Measurements from ENCODE around the gene KDM2B. TPM values are rescaled to one million over a fixed set of nuclear protein-coding genes. Genes with fewer than 3 reads are reported as not detected.

Gene KDM2B
- total RNA-seq, 1 donor from 2014 or later, result 236 TPM

DNA sequence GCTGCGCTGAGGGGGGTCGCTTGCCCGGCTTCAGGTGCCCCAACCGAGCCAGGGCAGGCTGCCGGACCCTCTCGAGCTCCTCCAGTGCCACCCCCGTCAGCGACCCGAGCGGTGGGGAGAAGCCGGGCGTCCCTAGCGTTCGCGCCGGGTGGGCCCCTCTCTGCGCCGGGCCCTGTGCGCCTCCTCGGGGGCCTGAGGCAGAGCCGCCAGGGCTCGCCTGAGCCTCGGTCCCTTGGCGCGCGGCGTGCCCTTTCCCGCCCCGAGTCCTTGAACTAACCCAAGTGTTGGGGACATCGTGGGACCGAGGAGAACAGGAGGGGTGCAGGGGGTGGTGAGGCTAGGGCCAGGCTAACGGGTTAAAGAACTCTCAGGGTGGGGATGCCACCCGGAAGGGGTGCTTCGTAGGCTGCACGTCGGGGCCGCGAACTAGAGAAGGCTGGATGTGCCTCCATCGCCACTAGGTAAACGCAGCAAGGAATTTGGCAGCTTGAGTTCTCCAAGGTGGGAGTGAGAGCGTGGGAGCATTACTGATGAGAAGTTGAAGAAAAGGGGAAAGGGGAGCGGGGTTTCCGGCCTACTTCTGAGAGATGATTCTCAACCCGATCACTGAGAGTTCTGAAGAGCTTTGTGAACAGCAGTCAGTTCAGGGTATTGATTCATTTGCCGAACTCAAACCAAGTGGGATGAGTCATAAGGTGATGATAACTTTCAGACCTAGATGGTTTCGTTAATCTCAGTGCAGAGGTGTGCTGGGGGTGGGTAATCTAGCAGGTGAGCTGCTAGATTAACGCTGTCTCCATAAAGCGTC, 180.3 kb downstream of the KDM2B start:
- TF ChIP-seq, protein P1, sequence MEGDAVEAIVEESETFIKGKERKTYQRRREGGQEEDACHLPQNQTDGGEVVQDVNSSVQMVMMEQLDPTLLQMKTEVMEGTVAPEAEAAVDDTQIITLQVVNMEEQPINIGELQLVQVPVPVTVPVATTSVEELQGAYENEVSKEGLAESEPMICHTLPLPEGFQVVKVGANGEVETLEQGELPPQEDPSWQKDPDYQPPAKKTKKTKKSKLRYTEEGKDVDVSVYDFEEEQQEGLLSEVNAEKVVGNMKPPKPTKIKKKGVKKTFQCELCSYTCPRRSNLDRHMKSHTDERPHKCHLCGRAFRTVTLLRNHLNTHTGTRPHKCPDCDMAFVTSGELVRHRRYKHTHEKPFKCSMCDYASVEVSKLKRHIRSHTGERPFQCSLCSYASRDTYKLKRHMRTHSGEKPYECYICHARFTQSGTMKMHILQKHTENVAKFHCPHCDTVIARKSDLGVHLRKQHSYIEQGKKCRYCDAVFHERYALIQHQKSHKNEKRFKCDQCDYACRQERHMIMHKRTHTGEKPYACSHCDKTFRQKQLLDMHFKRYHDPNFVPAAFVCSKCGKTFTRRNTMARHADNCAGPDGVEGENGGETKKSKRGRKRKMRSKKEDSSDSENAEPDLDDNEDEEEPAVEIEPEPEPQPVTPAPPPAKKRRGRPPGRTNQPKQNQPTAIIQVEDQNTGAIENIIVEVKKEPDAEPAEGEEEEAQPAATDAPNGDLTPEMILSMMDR (IDR thresholded peaks at IDR 0.05), result no peak
- intact Hi-C loops (cut with micrococcal nuclease), result loop anchor here (1.0 to 2.0 kb wide), 6 partner anchors 25 to 820 kb away; partner anchors contain the start of genes ANAPC5 and POP5
- ChIA-PET CTCF (interaction anchor here (0.6 to 2.4 kb wide), 5 partner anchors 11 to 185 kb away, joined by 3 to 11 read pairs (median 3); partner anchors contain the start of gene ANAPC5), POLR2A (interaction anchor here (0.5 to 4.1 kb wide), 29 partner anchors 9 to 1832 kb away, joined by 3 to 64 read pairs (median 4); partner anchors contain the start of genes ANAPC5, CAMKK2, POP5 and PSMD9)
- Mint-ChIP-seq H3K27ac (peak overlapping the region; percentile 95), H3K27me3 (no peaks in the 10 kb centered on the region), H3K4me1 (peaks cover 37% of the 10 kb centered on the region), H3K4me3 (peak overlapping the region; percentile 96), H3K9me3 (no peaks in the 10 kb centered on the region), H3K36me3 (ENCODE audit: low read depth) (peaks cover 39% of the 10 kb centered on the region)
- DNase-seq (no peak), ATAC-seq (ENCODE audit: low read depth) (peak; percentile 28)

- Mint-ChIP-seq H3K9me3 (no peaks in the 10 kb centered on the region), H3K36me3 (ENCODE audit: low read depth) (peaks cover 31% of the 10 kb centered on the region), H3K4me1 (peaks cover 37% of the 10 kb centered on the region), H3K4me3 (peak within 1 kb of the TSS; percentile 96), H3K27ac (peak within 1 kb of the TSS; percentile 95), H3K27me3 (no peaks in the 10 kb centered on the region)
- ATAC-seq (ENCODE audit: low read depth), result peak; percentile 91
- CTCF ChIA-PET, result interaction anchor here (0.6 to 2.4 kb wide), 4 partner anchors 10 to 65 kb away, joined by 3 to 11 read pairs (median 5); partner anchors contain the start of gene ANAPC5
- POLR2A ChIA-PET, result interaction anchor here (0.5 to 4.1 kb wide), 21 partner anchors 8 to 1199 kb away, joined by 3 to 64 read pairs (median 4); partner anchors contain the start of genes ANAPC5, CAMKK2, RNU4-1 and RPLP0
- TF ChIP-seq, protein P1 (IDR thresholded peaks at IDR 0.05), result no peak
- peak; percentile 93 for DNase-seq
- intact Hi-C loops (cut with micrococcal nuclease), result loop anchor here (1.0 to 2.0 kb wide), 6 partner anchors 26 to 819 kb away; partner anchors contain the start of genes ANAPC5 and POP5
Measured at GRCh38 chr12:121399391-121400331, 181.2 kb downstream of the KDM2B start, which contains the start of gene RNF34. Gene RNF34, plus strand, starts transcription at chr12:121400118. Its CDS starts 95 bp downstream, at chr12:121400213.

DNA sequence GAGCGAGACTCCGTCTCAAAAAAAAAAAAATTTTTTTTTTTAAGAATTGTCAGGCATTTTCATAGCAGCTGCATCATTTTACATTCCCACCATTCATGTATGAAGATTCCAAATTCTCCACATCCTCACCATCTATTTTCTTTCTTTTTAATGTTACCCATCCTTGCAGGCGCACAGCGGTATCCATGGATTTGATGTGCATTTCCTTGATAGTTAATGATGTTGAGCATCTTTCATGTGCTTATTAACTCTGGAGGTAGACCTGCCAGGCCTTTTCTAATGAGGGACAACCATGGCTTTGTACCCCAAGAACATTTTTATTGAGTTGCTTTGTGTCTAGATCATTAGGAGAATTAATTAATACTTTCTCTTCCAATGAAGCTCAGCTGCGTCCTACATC, 182.5 kb downstream of the KDM2B start:
- no peak for ATAC-seq (ENCODE audit: low read depth)
- ChIA-PET POLR2A (interaction anchor here (0.7 to 4.1 kb wide), 2 partner anchors 33 to 46 kb away, joined by 3 to 42 read pairs; partner anchors contain the start of gene ANAPC5), CTCF (no interaction called here)
- Mint-ChIP-seq H3K4me1 (peaks cover 37% of the 10 kb centered on the region), H3K9me3 (no peaks in the 10 kb centered on the region), H3K36me3 (ENCODE audit: low read depth) (peaks cover 19% of the 10 kb centered on the region), H3K27me3 (no peaks in the 10 kb centered on the region), H3K27ac (no peak overlapping the region), H3K4me3 (peak overlapping the region; percentile 96)
- no peak for DNase-seq
- intact Hi-C loops (cut with micrococcal nuclease), result no loop called here
- TF ChIP-seq, protein P1 (IDR thresholded peaks at IDR 0.05), result no peak

- ChIA-PET CTCF (no interaction called here), POLR2A (interaction anchor here (0.6 to 0.7 kb wide), 3 partner anchors 34 to 103 kb away, joined by 3 read pairs; no protein-coding TSS in a partner anchor)
- TF ChIP-seq, protein P1 (IDR thresholded peaks at IDR 0.05), result no peak
- Mint-ChIP-seq H3K36me3 (ENCODE audit: low read depth) (peaks cover 14% of the 10 kb centered on the region), H3K4me1 (peaks cover 32% of the 10 kb centered on the region), H3K27me3 (no peaks in the 10 kb centered on the region), H3K4me3 (no peak overlapping the region), H3K9me3 (no peaks in the 10 kb centered on the region), H3K27ac (no peak overlapping the region)
- intact Hi-C loops (cut with micrococcal nuclease), result no loop called here
- no peak for DNase-seq
- no peak for ATAC-seq (ENCODE audit: low read depth)
Measured at GRCh38 chr12:121397521-121397920, 183.3 kb downstream of the KDM2B start.

Data from activated B cell treated with CpG ODN at 0.5 μM for 24 hours (primary cell).